ENCODE data around the gene ANKRA2.

GRCh38 chr5:73558950-73559349 is 6.5 kb downstream of the ANKRA2 start:
- TF ChIP-seq CTCF (IDR thresholded peaks at IDR 0.05) (no peak), POLR2AphosphoS5 (IDR thresholded peaks at IDR 0.05) (no peak), EP300 (IDR thresholded peaks at IDR 0.05) (no peak)
